HG03095 (cell line): ENCODE results near the gene DUSP22.
"Not testable (repeated sequence)": the region's sequence is repeated elsewhere in the genome, so short reads cannot be mapped to it uniquely, and the experiment has no call there.

Source experiments
- ATAC-seq: cut with Tn5 transposase; IDR thresholded peaks from one replicate; pipeline ENCODE4 v1.9.1; 2021; ENCODE audit warnings: moderate library complexity; ENCODE audit not compliant: unreplicated experiment

The DUSP22 gene

DNA sequence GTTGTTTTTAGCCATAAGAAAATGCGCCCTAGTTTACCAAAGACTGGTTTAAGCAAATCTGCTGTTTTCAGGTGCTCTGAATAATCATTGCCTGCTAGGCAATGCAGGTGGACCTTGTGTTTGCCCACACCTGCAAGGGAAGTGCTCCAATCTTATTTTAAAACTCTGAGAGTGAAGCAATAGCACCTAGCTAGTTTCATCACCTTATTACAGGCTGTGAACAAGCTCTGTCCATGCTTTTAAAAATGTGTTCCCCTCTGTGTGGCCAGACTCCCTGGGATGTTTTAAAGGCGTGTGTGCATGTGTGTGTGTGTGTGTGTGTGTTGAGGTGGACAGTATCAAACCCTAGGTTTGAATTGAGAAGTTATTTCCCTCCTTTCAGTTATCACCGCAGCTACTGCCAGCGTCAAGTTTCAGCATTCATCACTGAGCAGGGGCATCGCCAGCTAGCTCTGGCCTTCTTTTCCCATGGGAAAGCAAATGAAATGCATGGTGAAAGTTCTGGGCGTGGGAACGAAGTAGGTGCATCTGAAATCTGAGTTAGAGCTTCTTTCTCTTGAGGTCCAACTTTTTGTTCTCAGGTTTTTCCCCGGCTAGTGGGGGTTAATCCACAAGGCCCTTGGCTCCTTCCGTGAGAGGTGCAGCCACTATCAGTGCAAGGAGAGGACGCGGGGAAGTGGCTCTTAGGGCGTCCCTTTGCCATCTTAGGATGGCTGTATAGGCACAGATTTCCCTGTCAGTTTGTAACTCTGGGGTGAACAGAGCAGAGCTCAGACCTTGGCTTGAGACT lies 30.8 kb downstream of the DUSP22 start:
- ATAC-seq = no peak

DNA sequence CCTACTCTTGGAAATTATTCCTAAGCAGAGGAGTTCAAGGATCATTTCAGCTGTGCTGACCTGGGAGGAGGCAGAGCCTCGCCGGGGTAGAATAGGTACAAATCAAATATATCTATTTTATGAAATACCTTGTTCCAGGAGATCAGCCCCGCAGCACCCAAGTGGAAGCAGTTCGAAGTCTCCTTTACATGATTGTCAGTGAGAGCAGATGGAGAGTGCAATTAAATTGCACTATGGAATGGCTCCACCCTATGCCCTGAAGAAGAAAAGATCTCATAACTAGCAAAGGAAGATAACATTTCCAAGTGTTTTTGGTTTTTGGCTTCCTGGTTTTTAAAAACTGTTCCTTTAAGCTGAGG lies 31.4 kb downstream of the DUSP22 start:
- no peak for ATAC-seq

DNA sequence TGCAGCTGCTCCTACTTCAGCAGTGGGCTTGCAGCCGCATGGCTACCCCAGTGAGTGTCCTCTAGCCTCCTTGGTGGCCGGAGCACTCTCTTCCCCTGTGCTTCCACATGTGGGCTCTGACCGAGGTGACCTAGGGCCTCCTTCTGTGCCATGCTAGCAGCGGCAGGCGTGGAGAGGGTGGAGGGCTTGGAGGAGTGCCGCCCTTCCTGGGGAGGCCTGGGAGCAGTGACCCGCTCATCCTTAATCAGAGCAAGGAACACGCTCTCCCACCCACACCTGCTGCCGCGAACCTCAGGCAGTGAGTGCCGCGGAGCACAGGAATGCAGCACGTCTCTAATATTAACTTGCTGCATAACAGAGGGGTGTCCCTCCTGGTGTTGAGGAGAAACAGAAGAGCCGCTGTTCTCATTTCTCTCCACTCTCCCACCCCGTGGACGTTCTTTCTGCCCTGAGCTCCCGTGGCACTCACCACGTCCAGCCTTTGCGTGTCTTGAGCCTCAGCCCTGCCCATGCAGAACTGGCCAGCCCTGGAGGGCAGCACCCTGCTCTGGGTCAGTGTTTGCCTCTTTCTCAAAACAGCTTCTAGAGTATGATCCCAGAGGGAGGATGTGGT lies 31.9 kb downstream of the DUSP22 start:
- ATAC-seq = no peak

DNA sequence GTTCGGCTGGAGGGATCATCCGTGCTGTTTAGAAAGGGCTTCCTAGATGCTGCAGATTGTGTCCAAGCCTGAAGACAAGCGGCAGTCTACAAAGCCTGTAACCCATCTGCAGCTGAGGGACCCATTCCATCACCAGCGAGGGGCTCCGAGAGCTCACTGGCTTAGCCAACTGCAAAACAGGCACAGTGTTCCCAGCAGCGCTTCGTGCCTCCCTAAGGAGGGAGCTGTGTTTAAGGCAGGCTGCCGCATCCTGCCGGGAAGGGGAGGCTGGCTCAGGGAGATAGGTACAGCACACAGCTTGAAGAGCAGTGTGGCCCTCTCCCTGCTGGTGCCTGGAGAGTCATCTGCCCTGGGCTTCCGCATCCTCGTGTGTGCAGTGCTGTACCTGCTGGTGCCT lies 32.4 kb downstream of the DUSP22 start:
- ATAC-seq = no peak

DNA sequence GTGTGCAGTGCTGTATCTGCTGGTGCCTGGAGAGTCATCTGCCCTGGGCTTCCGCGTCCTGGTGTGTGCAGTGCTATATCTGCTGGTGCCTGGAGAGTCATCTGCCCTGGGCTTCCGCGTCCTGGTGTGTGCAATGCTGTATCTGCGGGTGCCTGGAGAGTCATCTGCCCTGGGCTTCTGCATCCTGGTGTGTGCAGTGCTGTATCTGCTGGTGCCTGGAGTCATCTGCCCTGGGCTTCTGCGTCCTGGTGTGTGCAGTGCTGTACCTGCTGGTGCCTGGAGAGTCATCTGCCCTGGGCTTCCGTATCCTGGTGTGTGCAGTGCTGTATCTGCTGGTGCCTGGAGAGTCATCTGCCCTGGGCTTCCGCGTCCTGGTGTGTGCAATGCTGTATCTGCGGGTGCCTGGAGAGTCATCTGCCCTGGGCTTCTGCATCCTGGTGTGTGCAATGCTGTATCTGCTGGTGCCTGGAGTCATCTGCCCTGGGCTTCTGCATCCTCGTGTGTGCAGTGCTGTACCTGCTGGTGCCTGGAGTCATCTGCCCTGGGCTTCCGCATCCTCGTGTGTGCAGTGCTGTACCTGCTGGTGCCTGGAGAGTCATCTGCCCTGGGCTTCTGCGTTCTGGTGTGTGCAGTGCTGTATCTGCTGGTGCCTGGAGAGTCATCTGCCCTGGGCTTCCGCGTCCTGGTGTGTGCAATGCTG lies 33.0 kb downstream of the DUSP22 start:
- not testable (repeated sequence) for ATAC-seq

DNA sequence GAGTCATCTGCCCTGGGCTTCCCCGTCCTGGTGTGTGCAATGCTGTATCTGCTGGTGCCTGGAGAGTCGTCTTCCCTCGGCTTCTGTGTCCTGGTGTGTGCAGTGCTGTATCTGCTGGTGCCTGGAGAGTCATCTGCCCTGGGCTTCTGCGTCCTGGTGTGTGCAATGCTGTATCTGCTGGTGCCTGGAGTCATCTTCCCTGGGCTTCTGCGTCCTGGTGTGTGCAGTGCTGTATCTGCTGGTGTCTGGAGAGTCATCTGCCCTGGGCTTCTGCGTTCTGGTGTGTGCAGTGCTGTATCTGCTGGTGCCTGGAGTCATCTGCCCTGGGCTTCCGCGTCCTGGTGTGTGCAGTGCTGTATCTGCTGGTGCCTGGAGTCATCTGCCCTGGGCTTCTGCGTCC lies 33.8 kb downstream of the DUSP22 start:
- ATAC-seq = not testable (repeated sequence)

DNA sequence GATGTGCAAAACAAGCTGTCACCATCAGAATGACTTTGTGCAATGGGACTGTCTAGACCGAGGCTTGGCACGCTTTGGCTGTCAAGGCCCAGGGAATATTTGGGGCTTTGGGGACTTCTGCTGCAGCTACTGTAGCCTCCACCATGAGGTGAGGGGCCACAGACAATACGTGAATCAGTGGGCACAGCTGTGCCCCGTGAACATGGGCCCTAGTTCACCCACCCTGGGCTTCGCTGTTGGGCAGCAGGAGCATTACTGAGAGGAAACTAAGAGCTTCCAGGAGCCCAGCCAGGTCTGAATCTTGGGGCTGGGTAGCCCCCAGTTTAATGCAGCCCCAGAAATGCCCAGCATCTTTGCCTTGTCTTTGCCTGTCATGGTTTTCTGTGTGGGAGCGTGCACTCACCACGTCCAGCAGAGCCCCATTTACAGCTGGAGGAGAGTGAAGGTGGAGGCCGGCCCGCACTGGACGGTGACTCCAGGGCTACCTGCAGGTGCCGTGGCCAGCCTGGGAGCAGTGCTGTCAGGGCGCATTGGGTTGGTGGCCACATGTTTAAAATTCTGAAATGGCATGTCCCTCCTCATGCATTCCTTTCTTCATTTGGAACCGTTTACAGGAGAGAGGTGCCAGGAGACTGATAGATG lies 34.7 kb downstream of the DUSP22 start:
- ATAC-seq = no peak

DNA sequence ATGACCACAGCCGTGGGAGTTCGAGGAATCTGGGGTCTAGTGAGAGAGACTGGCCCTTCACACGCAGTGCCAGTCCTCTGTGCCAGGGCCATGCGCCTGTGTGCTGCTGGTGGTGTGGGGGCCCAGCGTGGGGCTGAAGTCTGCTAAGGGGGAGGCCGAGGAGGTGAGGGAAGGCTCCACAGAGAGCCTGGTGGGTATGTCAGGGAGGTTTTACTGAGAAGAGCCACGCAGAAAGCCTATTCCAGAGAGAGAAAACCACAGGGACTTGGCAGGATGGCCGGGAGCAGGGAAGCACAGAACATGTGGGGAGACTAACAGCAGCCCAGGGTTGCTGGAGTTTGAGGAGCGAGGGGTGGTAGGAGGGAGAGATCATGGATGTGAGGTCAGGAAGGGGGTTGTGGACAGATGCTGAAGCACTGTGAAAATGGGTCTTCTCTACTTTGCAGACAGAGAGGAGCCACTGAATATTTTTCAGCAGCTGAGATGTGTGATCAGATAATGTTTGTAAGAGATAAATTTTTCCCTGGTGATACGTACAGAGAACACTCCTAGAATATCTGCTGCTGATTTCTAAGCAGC lies 35.3 kb downstream of the DUSP22 start:
- ATAC-seq = no peak

DNA sequence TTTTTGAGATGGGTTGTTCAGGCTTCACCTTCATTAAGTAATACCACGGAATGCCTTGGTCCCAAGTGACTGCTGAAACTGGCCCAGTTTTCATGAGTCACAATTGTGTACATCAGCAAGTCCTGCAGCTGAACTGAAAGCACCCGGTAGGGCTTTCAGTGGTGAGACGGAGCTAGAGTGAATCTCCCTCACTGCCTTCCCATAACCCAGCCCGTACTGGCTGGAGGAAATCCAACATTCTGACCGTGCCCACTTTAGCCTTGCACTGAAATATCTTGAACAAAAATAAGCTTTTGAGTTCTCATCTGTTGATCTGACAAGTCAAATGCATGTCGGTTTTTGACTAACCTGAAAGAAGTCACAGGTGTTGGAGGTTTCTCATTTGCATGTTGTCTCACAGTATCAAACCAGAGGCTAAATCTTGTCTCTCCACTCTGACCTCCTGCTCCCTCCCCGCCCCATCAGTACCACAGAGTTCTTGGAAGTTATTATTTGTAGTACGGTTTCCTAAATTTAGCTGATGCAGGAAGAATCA lies 35.9 kb downstream of the DUSP22 start:
- ATAC-seq = peak; percentile 69

DNA sequence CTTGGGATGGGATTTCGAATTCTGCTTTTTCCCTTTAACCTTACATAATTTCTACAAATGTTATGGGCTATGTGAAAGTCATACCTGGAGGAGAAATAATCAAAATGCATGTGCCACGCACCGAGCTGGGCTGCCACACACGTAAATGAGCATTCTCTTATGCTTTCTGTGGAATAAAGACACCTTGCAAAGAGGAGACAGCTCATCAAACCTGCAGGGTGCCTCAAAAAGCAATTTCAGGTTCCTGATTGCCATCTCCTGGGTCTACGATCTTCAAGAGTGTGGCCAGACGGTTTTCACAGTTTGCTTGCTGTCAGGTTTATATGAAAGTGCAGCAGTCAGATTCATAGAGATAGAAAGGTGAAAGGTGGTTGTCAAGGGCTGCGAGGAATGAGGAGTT lies 36.6 kb downstream of the DUSP22 start:
- no peak for ATAC-seq

DNA sequence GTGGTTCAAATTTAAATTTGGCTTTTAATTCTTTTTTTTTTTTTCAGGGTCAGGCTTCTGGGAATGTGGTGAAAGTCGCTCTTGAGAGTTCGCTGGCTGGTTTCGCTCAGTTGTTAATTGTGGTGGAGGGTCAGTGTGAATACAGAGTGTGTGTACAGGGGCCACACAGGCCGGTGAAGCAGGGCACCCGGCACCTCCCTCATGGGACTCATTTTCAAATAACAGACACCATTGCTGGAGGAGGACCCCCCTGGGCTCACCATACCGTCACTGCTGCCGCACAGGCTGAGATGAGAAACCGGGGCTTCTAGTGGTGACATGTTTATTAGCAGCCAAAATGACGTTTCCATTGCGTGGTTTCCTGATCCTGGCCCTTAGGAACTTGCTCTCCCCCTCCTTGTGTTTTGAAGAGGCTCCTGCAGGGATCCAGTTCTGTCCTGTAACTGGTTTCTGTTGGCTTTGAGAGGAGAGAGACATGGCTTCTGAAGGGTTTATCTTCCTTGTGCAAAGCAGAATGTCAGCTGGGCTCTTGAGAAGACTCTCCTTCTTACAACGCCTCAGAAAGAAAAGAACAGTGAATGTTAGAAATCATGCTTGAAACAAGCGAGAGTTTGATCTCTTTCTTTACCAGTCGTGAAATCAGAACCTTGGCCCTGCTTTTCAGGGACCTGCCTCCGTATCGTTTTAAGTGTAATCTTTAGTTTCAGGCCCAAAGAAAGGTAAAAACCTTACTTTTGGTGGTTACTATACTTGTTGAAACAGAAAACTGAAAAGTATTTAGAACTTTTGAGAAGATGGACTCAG lies 37.8 kb downstream of the DUSP22 start:
- no peak for ATAC-seq

DNA sequence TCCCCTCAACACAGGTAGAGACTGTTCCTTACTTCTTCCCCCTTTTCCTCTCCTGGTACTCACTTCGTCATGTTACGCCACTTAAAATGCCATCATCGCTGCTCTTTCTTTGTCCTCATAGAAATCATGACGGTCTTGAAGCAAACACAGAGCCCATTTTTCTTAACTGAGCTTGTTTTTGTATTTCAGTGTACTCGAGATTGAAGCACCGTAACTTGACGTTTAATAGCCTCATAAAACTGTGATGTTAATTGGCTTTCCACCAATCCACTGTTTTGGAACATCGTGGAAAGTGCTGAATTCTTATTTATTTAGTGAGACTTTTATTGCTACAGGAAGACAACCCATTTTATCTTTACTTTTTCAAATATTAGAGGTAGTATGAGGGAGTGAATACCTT lies 38.7 kb downstream of the DUSP22 start:
- no peak for ATAC-seq

DNA sequence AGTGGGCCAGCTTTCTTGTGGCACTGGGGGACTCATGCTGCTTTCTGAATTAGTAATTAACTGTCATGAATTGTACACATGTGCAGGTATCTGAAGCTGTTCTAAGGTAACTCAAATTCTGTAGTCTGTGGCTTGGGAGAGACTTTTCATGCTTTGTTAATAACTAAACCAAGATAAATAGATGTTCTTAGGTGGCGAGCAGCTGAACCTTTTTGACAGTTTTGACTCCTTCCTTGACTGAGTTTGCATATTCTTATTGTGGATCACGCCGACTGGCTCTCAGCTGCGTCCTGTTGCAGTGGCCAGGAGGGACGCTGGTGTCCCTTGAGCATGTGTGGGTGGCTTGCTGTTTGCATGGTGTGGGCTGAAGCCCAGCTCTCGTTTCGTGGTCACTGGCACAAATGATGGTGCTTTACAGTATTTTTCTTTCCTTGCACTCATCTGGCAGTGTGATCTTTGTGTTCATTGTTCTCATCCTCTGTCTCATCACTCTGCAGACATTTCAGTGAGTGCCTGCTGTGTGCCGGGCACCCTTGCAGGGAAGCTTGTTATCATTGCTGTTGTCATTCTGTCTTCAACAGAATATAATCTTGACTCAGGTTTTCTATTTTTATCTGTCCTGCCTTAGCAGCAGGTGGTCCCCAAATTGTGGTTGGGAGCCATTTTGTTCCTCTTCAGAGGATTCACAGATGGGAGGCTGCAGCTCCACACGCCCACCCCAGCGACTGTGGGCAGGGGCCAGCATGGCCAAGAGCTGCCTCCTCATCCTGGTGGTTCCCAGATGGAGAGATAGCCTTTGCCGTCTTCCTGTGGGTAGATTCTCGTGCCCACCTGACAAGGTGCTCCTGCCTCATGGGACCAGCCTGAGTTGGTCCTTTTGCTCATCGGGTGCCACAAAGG lies 39.6 kb downstream of the DUSP22 start:
- ATAC-seq = peak; percentile 36

DNA sequence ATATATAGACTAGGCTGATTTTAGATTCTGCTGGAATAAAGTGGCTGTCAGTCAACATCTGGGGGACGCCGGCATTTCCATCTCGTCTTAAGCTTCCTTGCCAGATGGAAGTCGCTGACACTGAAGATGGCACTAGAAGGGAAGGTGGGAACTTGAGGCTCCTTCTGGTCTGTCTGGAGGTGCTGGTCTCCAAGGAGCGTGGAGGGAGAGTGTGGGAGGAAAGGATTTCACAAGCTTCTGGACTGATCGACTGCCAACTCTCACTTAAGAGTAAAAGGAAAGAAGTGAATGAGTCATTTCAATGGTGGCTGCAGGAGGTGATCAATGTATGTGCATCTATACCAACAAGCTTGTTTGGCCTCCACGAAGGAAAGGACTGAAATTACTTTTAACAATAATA lies 40.4 kb downstream of the DUSP22 start:
- no peak for ATAC-seq

DNA sequence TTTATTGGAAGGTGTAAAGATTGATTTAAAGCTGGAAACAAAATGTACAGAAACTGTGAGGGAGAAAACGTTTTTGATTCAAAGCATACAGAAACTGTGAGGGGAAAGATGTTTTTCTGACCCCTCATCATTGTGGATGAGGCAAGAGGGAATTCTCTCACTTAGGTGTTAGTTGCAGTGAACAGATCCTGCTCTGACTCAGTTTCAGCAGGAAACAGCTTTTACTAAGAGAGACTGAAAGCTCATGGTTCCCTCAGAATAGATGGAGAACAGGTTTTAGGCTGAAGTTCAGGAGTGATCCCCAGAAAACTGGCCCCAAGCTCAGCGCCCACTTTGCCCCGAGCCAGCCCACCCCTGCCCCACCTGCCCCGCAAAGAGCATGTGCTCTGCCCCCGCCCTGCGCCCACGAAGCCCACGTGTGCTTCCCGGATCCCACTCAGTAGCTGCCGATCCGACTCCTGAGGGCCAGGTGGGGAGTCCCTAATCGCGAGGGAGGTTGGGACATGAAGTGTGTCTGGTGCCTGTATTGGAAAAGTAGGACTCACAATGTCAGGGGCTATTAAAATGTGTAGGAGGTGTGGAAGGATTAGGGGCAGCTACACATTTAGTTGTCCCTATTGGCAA lies 41.2 kb downstream of the DUSP22 start:
- no peak for ATAC-seq

DNA sequence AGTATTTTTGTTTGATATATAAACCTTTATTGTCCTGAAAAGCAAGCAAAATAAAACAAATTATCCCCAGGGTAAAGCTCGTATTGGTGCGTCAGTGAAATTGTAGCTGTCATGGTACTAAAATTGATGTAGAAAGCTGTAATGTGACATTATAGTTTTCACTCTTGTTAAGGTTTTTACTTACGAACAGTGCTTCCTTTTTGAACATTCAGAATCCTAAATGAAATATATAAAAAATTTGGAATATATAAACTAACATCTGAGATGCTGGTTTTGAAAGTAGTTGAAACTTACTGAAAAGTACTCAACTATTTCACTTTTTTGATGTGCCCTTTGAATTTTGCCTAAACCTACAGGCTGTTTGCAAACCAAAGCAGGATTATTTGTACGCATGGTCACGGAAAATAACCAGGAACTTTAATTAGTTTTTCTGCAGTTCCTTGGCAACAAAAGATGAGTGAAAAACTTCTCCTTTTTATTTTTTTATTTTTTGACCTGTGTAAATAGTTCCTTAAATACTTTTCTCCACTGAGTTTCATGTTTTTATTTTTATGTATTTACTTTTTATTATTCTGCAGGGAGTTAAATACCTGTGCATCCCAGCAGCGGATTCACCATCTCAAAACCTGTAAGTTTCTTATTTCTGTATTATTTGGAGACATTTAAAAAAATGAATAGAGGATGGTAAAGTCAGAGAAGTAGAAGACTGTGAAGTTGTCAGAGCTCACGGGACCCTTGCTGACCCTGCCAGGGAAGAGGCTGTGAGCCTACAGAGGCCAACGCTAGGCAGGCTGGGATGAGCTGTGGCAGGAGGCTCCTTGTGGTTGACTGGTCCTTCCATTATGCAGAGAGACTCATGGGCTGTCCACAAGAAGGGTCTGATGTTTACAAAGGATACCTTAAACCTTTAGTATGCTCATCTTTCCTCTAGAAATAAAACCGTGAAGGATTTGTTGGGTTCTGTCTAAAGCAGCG lies 42.5 kb downstream of the DUSP22 start:
- ATAC-seq = no peak

DNA sequence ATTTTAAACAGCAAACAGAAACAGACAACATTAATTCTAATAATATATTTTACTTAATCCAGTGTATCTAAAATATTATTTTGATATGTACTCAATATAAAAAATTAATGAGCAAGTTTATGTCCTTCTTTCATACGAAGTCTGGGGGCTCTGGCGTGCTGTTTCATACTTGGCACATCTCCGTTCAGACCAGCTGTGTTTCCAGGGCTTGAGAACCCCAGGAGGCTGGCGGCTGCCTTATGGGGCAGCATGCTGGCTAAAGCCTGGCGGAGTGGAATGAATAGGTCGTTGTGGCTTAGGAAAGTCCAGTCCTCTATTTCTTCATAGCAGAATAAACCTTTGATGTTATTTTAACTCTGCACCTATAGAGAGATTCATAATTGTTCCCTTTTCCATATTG lies 43.3 kb downstream of the DUSP22 start:
- no peak for ATAC-seq
